ENCODE results near the gene BRAT1. TPM values are rescaled to one million over a fixed set of nuclear protein-coding genes. Genes with fewer than 3 reads are reported as not detected.
A peak's percentile ranks its signal among the peaks of the same experiment; 100 is the strongest.

BRAT1 gene
- total and polyA plus RNA-seq, 11 donors: 10.9 to 27.8 (median 14.9) TPM

DNA sequence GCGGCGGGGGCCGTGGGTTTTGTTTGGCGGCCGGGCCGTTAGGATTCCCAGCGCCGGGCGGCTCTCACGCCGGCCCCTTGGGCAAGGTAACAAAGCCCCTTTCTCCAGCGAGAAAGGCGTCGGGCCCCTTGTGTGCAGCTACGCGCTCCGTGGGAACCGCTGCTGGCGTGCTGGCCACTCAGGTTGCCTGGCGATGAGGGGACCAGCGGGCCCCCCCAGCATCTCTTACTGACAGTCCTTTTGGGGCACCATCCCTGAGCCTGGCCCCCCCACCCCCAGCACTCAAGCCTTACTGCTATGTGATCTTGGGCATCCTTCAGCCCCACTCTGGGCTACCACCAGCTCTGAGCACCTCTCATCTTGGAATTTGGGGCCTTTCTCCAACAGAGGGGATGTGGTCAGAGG lies 34.0 kb downstream of the BRAT1 start:
- 17 to 49% (median 17%) methylated on average over 3 to 21 of the region's 21 CpGs for WGBS, 4 donors
- intact Hi-C loops (cut with DNase I): loop anchor here in 6 of 10 donors (5.0 kb wide), 5 partner anchors 34 to 111 kb away; partner anchors contain the start of genes GRIFIN (in 2 of the 6), BRAT1 (in 1 of the 6), IQCE (in 1 of the 6) and TTYH3 (in 1 of the 6)
- H3K4me1 ChIP-seq: peaks cover 5 to 80% (median 52%) of the 10 kb centered on the region in 12 donors
- peaks cover 0 to 23% (median 13%) of the 10 kb centered on the region in 9 donors for H3K36me3 ChIP-seq
- peak overlapping the region in 11 of 12 donors; percentile 24 to 84 (median 68) for H3K27ac ChIP-seq
- no peaks in the 10 kb centered on the region for H3K9me3 ChIP-seq
- H3K27me3 ChIP-seq: peaks cover 0 to 38% (median 0%) of the 10 kb centered on the region in 9 donors
- DNase-seq: no peak
- ATAC-seq: no peak
- no peak for TF ChIP-seq POLR2A (IDR thresholded peaks at IDR 0.05)
- TF ChIP-seq, protein P1, sequence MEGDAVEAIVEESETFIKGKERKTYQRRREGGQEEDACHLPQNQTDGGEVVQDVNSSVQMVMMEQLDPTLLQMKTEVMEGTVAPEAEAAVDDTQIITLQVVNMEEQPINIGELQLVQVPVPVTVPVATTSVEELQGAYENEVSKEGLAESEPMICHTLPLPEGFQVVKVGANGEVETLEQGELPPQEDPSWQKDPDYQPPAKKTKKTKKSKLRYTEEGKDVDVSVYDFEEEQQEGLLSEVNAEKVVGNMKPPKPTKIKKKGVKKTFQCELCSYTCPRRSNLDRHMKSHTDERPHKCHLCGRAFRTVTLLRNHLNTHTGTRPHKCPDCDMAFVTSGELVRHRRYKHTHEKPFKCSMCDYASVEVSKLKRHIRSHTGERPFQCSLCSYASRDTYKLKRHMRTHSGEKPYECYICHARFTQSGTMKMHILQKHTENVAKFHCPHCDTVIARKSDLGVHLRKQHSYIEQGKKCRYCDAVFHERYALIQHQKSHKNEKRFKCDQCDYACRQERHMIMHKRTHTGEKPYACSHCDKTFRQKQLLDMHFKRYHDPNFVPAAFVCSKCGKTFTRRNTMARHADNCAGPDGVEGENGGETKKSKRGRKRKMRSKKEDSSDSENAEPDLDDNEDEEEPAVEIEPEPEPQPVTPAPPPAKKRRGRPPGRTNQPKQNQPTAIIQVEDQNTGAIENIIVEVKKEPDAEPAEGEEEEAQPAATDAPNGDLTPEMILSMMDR (IDR thresholded peaks at IDR 0.05): no peak
- peak overlapping the region; percentile 31 to 94 (median 71) for H3K4me3 ChIP-seq

DNA sequence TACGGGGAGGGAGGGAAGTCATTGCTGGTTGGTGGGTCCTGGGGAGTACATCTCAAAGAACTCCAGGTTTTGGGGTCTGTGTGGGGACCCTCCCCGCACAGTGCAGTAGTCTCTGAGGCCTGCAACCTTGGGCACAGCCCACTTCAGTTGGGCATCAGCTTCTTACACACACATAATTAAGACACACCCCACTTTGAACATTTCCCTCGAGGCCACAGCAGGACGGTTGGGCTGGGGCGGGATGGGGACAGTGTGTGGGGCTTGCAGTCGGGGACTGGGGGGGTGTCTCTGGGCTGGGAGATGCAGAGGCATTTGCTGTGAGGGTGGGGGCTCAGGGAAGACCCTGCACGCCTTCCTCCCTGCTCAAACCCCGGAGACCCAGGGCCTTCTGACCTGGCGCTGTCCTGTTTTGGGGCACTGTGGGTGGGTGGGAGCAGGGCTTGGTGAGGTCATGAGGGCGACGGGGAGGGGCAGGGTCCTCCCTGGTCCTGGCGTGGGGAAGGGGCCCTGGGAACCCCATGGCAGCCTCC lies 34.5 kb downstream of the BRAT1 start:
- Histone ChIP-seq H3K27ac (peak overlapping the region in 9 of 12 donors; percentile 43 to 84 (median 73)), H3K4me3 (peak overlapping the region; percentile 31 to 94 (median 71)), H3K9me3 (no peaks in the 10 kb centered on the region), H3K36me3 (peaks cover 0 to 18% (median 9%) of the 10 kb centered on the region in 9 donors), H3K27me3 (peaks cover 0 to 38% (median 0%) of the 10 kb centered on the region in 9 donors), H3K4me1 (peaks cover 5 to 75% (median 50%) of the 10 kb centered on the region in 12 donors)
- DNase-seq (no peak), ATAC-seq (no peak)
- TF ChIP-seq POLR2A (IDR thresholded peaks at IDR 0.05): no peak
- TF ChIP-seq, protein P1 (IDR thresholded peaks at IDR 0.05): no peak
- intact Hi-C loops (cut with DNase I): loop anchor here in 6 of 10 donors (5.0 kb wide), 5 partner anchors 34 to 111 kb away; partner anchors contain the start of genes GRIFIN (in 2 of the 6), BRAT1 (in 1 of the 6), IQCE (in 1 of the 6) and TTYH3 (in 1 of the 6)
- WGBS, 4 donors: 8 to 32% (median 21%) methylated on average over 8 to 12 of the region's 12 CpGs

DNA sequence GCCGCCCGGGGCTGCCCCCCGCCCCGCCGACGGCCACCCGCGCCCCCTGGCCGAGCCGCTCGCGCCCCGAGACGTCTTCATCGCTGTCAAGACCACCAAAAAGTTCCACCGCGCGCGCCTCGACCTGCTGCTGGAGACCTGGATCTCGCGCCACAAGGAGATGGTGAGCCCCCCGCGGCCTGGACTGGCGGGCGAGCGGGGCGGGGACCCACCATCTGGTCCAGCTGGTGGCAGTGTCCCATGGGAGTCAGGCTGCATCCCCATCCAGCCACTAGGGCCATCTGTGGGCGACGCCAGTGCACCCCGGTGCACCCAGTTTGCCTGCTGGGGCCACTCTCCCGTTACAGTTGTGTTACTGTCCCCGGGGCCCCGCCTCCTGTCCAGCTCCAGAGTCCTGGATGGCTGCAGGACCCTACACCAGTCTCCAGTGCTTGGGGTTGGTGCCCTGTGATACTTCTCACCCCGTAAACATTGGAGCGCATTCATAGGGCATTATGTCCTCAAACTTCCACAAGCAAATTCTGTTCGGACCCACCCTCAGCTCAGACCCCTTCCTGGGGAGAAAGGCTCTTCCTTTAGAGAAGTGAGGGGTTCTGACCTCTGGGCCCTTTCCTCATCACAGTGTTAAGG lies 35.1 kb downstream of the BRAT1 start:
- intact Hi-C loops (cut with DNase I): loop anchor here in 6 of 10 donors (5.0 kb wide), 5 partner anchors 33 to 112 kb away; partner anchors contain the start of genes GRIFIN (in 2 of the 6), BRAT1 (in 1 of the 6), IQCE (in 1 of the 6) and TTYH3 (in 1 of the 6)
- peaks cover 0 to 12% (median 3%) of the 10 kb centered on the region in 9 donors for H3K36me3 ChIP-seq
- TF ChIP-seq, protein P1 (IDR thresholded peaks at IDR 0.05): no peak
- TF ChIP-seq POLR2A (IDR thresholded peaks at IDR 0.05): no peak
- peaks cover 5 to 69% (median 47%) of the 10 kb centered on the region in 12 donors for H3K4me1 ChIP-seq
- WGBS, 4 donors: 0 to 4% (median 3%) methylated on average over 6 to 37 of the region's 37 CpGs
- H3K9me3 ChIP-seq: no peaks in the 10 kb centered on the region
- no peak for ATAC-seq
- H3K27me3 ChIP-seq: peaks cover 0 to 38% (median 0%) of the 10 kb centered on the region in 9 donors
- no peak for DNase-seq
- peak overlapping the region; percentile 31 to 94 (median 71) for H3K4me3 ChIP-seq
- peak overlapping the region in 7 of 12 donors; percentile 39 to 84 (median 73) for H3K27ac ChIP-seq
